Testis (tissue), 3 donors: ENCODE measurements around the gene RYR3. TPM values are rescaled to one million over a fixed set of nuclear protein-coding genes. Genes with fewer than 3 reads are reported as not detected.

Experiments used
- DNase-seq: peaks from one replicate; pipeline ENCODE4 v3.0.0-alpha.2; 2019
- H3K27ac ChIP-seq, 2 donors: fragments of 200-600 bp; sonication (generic); one replicate each; pipeline ENCODE4 v1.5.1; 2019
- H3K27me3 ChIP-seq: fragments of 200-600 bp; sonication (generic); one replicate; pipeline ENCODE4 v1.5.1; 2019
- H3K36me3 ChIP-seq: fragments of 200-600 bp; sonication (generic); one replicate; pipeline ENCODE4 v1.5.1; 2017; ENCODE audit warnings: low read depth; ENCODE audit errors: missing control alignments
- H3K4me1 ChIP-seq: fragments of 200-600 bp; sonication (generic); one replicate; pipeline ENCODE4 v1.5.1; 2019
- H3K4me3 ChIP-seq, 2 donors: fragments of 200-600 bp; sonication (generic); one replicate each; pipeline ENCODE4 v1.5.1; 2017 to 2019
- H3K9me3 ChIP-seq: fragments of 200-600 bp; sonication (generic); one replicate; pipeline ENCODE4 v1.5.1; 2017
- POLR2A ChIP-seq: fragments of 450-650 bp; IDR thresholded peaks from one replicate; pipeline ENCODE4 v1.6.1; 2017; ENCODE audit warnings: antibody characterized with exemption, mild to moderate bottlenecking, moderate library complexity
- WGBS, 2 donors: methylation state at CpG; one replicate each; pipeline ENCODE4 v1.1.5; 2018; 5-methylcytosine and 5-hydroxymethylcytosine counted together
- intact Hi-C: fragments of 100-400 bp; cut with DNase I; formaldehyde crosslinking; loops from one replicate; pipeline ENCODE4 v1.15.1; 2023; ENCODE audit warnings: low total_unique reads
- polyA plus RNA-seq: library from polyadenylated mRNA; stranded (reverse); fragments of 350-450 nt; fragmentation: Illumina TruSeq; extraction: RNeasy Lipid Tissue Mini Kit (QIAGEN cat#74804); gene quantifications from one replicate; pipeline ENCODE4 v1.2.3, GENCODE V29; 2014; ENCODE audit warnings: low read depth, low replicate concordance; ENCODE audit not compliant: insufficient read depth
- total RNA-seq, 2 donors: library from RNA; depleted of rRNA; stranded (reverse); fragments of >200 nt; gene quantifications; one replicate each; pipeline ENCODE4 v1.2.3, GENCODE V29; 2016
- TF ChIP-seq, protein P1 (sequence below), 3 experiments: fragments of 450-650 bp in 2 of 3; fragments of 200-600 bp in 1 of 3; sonication (generic) in 1 of 3; IDR thresholded peaks; one replicate each; pipeline ENCODE4 v1.5.1; 2016 to 2019; ENCODE audit warnings: antibody characterized with exemption in 3 of 3, mild to moderate bottlenecking in 2 of 3, moderate library complexity in 1 of 3

Gene RYR3
- total and polyA plus RNA-seq, 3 donors from 2014 or later, result 4.3 to 7.6 (median 4.4) TPM

GRCh38 chr15:33757516-33758232, 446.9 kb downstream of the RYR3 start:
- H3K9me3 ChIP-seq, result no peaks in the 10 kb centered on the region
- no peak for TF ChIP-seq POLR2A
- TF ChIP-seq, protein P1, sequence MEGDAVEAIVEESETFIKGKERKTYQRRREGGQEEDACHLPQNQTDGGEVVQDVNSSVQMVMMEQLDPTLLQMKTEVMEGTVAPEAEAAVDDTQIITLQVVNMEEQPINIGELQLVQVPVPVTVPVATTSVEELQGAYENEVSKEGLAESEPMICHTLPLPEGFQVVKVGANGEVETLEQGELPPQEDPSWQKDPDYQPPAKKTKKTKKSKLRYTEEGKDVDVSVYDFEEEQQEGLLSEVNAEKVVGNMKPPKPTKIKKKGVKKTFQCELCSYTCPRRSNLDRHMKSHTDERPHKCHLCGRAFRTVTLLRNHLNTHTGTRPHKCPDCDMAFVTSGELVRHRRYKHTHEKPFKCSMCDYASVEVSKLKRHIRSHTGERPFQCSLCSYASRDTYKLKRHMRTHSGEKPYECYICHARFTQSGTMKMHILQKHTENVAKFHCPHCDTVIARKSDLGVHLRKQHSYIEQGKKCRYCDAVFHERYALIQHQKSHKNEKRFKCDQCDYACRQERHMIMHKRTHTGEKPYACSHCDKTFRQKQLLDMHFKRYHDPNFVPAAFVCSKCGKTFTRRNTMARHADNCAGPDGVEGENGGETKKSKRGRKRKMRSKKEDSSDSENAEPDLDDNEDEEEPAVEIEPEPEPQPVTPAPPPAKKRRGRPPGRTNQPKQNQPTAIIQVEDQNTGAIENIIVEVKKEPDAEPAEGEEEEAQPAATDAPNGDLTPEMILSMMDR (IDR thresholded peaks at IDR 0.05), result no peak
- H3K27me3 ChIP-seq, result no peaks in the 10 kb centered on the region
- no peaks in the 10 kb centered on the region for H3K36me3 ChIP-seq
- no peak for DNase-seq
- 87 to 88% methylated on average over 12 to 13 of the region's 13 CpGs for WGBS, 2 donors
- H3K4me1 ChIP-seq, result no peaks in the 10 kb centered on the region
- no peak overlapping the region for H3K4me3 ChIP-seq
- no peak overlapping the region for H3K27ac ChIP-seq
- intact Hi-C loops, result no loop called here

GRCh38 chr15:33766389-33766788, 455.6 kb downstream of the RYR3 start:
- Histone ChIP-seq H3K4me3 (no peak overlapping the region), H3K9me3 (no peaks in the 10 kb centered on the region), H3K27ac (no peak overlapping the region), H3K36me3 (no peaks in the 10 kb centered on the region), H3K27me3 (no peaks in the 10 kb centered on the region), H3K4me1 (no peaks in the 10 kb centered on the region)
- WGBS, 2 donors, result 66 to 69% methylated on average over 7 of the region's 7 CpGs
- TF ChIP-seq, protein P1 (IDR thresholded peaks at IDR 0.05), result no peak
- TF ChIP-seq POLR2A, result no peak
- no peak for DNase-seq
- intact Hi-C loops, result no loop called here

- Histone ChIP-seq H3K4me1 (no peaks in the 10 kb centered on the region), H3K4me3 (no peak overlapping the region), H3K27me3 (no peaks in the 10 kb centered on the region), H3K27ac (no peak overlapping the region), H3K36me3 (no peaks in the 10 kb centered on the region), H3K9me3 (no peaks in the 10 kb centered on the region)
- intact Hi-C loops, result no loop called here
- WGBS, 2 donors, result 81 to 86% methylated on average over 6 of the region's 6 CpGs
- TF ChIP-seq, protein P1 (IDR thresholded peaks at IDR 0.05), result no peak
- no peak for TF ChIP-seq POLR2A
- DNase-seq, result no peak
These were observed 458.0 kb downstream of the RYR3 start for GRCh38 chr15:33768670-33769190.

DNA sequence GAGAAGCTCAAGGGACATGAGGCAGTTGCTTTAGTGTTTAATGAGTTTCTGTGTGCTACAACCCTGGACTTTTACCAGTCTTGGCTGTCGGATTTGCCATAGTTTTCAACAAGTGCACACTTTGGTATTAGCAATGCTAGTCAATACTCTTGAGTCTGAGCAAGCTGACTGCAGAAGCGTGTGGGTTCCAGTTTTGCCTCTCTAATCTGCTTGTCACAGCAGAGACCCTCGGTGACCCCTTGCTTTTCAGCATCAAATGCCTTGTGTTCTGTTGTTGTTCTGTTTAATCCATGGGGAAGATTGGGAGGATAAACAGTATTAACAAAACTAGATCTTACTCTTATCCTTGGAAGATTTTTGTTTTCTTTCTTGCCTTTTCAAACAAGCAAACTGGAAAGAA, 463.2 kb downstream of the RYR3 start:
- H3K4me3 ChIP-seq, result no peak overlapping the region
- intact Hi-C loops, result no loop called here
- no peaks in the 10 kb centered on the region for H3K4me1 ChIP-seq
- no peaks in the 10 kb centered on the region for H3K9me3 ChIP-seq
- WGBS, 2 donors, result 68 to 88% methylated on average over 3 of the region's 3 CpGs
- no peaks in the 10 kb centered on the region for H3K36me3 ChIP-seq
- no peak overlapping the region for H3K27ac ChIP-seq
- TF ChIP-seq POLR2A, result no peak
- TF ChIP-seq, protein P1 (IDR thresholded peaks at IDR 0.05), result no peak
- no peaks in the 10 kb centered on the region for H3K27me3 ChIP-seq
- no peak for DNase-seq

- no peak for DNase-seq
- TF ChIP-seq POLR2A, result no peak
- TF ChIP-seq, protein P1 (IDR thresholded peaks at IDR 0.05), result no peak
- no peaks in the 10 kb centered on the region for H3K4me1 ChIP-seq
- 74 to 88% methylated on average over 2 of the region's 2 CpGs for WGBS, 2 donors
- no peaks in the 10 kb centered on the region for H3K36me3 ChIP-seq
- H3K4me3 ChIP-seq, result no peak overlapping the region
- intact Hi-C loops, result no loop called here
- H3K27me3 ChIP-seq, result no peaks in the 10 kb centered on the region
- H3K27ac ChIP-seq, result no peak overlapping the region
- H3K9me3 ChIP-seq, result no peaks in the 10 kb centered on the region
These were observed 468.1 kb downstream of the RYR3 start for GRCh38 chr15:33778852-33779251.
